ENCODE results near the gene ANKS1B. TPM values are rescaled to one million over a fixed set of nuclear protein-coding genes. Genes with fewer than 3 reads are reported as not detected.

Gene ANKS1B
- total RNA-seq, 4 donors from 2014 or later = 14.0 to 38.4 (median 28.6) TPM

DNA sequence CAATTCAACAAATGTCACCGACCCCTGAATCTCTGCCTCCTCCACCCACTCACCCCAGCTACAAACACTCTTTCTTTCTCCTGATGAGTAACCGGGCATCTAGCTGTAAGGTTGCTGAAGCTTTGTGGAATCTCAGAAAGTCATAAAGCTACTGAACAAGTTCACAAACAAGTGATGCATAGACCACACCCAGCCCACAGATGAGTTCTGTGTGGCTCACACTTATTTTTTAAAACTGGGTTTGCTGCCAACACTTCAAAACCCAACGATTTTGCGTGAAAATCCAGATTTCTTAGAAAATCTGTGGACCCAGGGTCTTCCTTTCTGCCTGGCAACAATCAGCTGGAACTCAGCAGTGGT is 1243.6 kb downstream of the ANKS1B start:
- no peak overlapping the region for H3K27ac ChIP-seq
- peaks cover 0 to 5% (median 0%) of the 10 kb centered on the region in 3 donors for H3K36me3 ChIP-seq
- peaks cover 0 to 4% of the 10 kb centered on the region in 2 donors for H3K27me3 ChIP-seq
- no peak for DNase-seq (ENCODE audit: low spot score in 2 of 2)
- TF ChIP-seq, protein P1, sequence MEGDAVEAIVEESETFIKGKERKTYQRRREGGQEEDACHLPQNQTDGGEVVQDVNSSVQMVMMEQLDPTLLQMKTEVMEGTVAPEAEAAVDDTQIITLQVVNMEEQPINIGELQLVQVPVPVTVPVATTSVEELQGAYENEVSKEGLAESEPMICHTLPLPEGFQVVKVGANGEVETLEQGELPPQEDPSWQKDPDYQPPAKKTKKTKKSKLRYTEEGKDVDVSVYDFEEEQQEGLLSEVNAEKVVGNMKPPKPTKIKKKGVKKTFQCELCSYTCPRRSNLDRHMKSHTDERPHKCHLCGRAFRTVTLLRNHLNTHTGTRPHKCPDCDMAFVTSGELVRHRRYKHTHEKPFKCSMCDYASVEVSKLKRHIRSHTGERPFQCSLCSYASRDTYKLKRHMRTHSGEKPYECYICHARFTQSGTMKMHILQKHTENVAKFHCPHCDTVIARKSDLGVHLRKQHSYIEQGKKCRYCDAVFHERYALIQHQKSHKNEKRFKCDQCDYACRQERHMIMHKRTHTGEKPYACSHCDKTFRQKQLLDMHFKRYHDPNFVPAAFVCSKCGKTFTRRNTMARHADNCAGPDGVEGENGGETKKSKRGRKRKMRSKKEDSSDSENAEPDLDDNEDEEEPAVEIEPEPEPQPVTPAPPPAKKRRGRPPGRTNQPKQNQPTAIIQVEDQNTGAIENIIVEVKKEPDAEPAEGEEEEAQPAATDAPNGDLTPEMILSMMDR (IDR thresholded peaks at IDR 0.05) = no peak
- TF ChIP-seq POLR2A (IDR thresholded peaks at IDR 0.05) (no peak), EP300 (IDR thresholded peaks at IDR 0.05) (no peak)
- 54 to 60% methylated on average over 4 of the region's 4 CpGs for WGBS, 2 donors
- no peaks in the 10 kb centered on the region for H3K9me3 ChIP-seq
- H3K4me1 ChIP-seq = peaks cover 0 to 18% (median 0%) of the 10 kb centered on the region in 4 donors
- no peak overlapping the region for H3K4me3 ChIP-seq

GRCh38 chr12:98740751-98741150 is 1244.0 kb downstream of the ANKS1B start:
- DNase-seq (ENCODE audit: low spot score in 2 of 2) = no peak
- no peaks in the 10 kb centered on the region for H3K9me3 ChIP-seq
- WGBS, 2 donors = 46 to 61% methylated on average over 1 of the region's 1 CpG
- peaks cover 0 to 9% (median 0%) of the 10 kb centered on the region in 3 donors for H3K36me3 ChIP-seq
- no peak overlapping the region for H3K27ac ChIP-seq
- H3K4me3 ChIP-seq = no peak overlapping the region
- peaks cover 0 to 14% (median 0%) of the 10 kb centered on the region in 4 donors for H3K4me1 ChIP-seq
- H3K27me3 ChIP-seq = peaks cover 0 to under 1% of the 10 kb centered on the region in 2 donors
- TF ChIP-seq, protein P1 (IDR thresholded peaks at IDR 0.05) = no peak
- TF ChIP-seq POLR2A (IDR thresholded peaks at IDR 0.05) (no peak), EP300 (IDR thresholded peaks at IDR 0.05) (no peak)

GRCh38 chr12:98738539-98738938 is 1246.2 kb downstream of the ANKS1B start:
- WGBS, 2 donors = 84 to 88% methylated on average over 2 of the region's 2 CpGs
- peaks cover 0 to 16% (median 0%) of the 10 kb centered on the region in 3 donors for H3K36me3 ChIP-seq
- DNase-seq (ENCODE audit: low spot score in 2 of 2) = no peak

GRCh38 chr12:98738002-98738401 is 1246.7 kb downstream of the ANKS1B start:
- Histone ChIP-seq H3K9me3 (no peaks in the 10 kb centered on the region), H3K27me3 (no peaks in the 10 kb centered on the region), H3K27ac (no peak overlapping the region), H3K4me3 (no peak overlapping the region), H3K4me1 (peaks cover 0 to 7% (median 0%) of the 10 kb centered on the region in 4 donors), H3K36me3 (peaks cover 0 to 21% (median 0%) of the 10 kb centered on the region in 3 donors)
- WGBS, 2 donors = 45 to 49% methylated on average over 3 of the region's 3 CpGs
- no peak for DNase-seq (ENCODE audit: low spot score in 2 of 2)
- TF ChIP-seq POLR2A (IDR thresholded peaks at IDR 0.05) = no peak
- TF ChIP-seq, protein P1 (IDR thresholded peaks at IDR 0.05) = no peak
- no peak for TF ChIP-seq EP300 (IDR thresholded peaks at IDR 0.05)

More at GRCh38 chr12:98738539-98738938, 1246.2 kb downstream of the ANKS1B start:
- H3K4me3 ChIP-seq = no peak overlapping the region
- H3K27ac ChIP-seq = no peak overlapping the region
- H3K27me3 ChIP-seq = no peaks in the 10 kb centered on the region
- no peak for TF ChIP-seq EP300 (IDR thresholded peaks at IDR 0.05)
- TF ChIP-seq POLR2A (IDR thresholded peaks at IDR 0.05) = no peak
- TF ChIP-seq, protein P1 (IDR thresholded peaks at IDR 0.05) = no peak
- H3K9me3 ChIP-seq = no peaks in the 10 kb centered on the region
- H3K4me1 ChIP-seq = peaks cover 0 to 7% (median 0%) of the 10 kb centered on the region in 4 donors

DNA sequence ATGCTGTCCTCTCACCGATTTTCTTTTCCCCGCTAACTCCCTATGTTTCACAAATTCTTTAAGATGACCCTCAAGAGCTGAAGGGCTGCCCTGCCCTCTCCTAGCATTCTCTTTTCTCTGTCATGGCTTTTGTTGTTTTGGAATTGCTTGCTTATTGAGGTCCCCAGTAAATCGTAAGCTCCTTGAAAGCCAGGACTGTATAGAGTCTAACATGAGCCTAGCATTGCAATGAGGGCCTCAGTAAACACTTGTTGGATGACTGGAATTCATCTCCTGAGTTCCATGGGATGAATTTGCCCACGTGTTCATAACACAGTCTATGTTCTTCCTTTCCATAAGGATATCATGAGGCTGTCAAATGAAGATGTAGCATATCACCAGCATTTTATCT is 1247.4 kb downstream of the ANKS1B start:
- no peak for DNase-seq (ENCODE audit: low spot score in 2 of 2)
- no peaks in the 10 kb centered on the region for H3K9me3 ChIP-seq
- peaks cover 0 to 7% (median 0%) of the 10 kb centered on the region in 4 donors for H3K4me1 ChIP-seq
- H3K36me3 ChIP-seq = peaks cover 0 to 27% (median 0%) of the 10 kb centered on the region in 3 donors
- TF ChIP-seq EP300 (IDR thresholded peaks at IDR 0.05) (no peak), POLR2A (IDR thresholded peaks at IDR 0.05) (no peak)
- TF ChIP-seq, protein P1 (IDR thresholded peaks at IDR 0.05) = no peak
- H3K27me3 ChIP-seq = no peaks in the 10 kb centered on the region
- 46 to 51% methylated on average over 4 of the region's 4 CpGs for WGBS, 2 donors
- H3K27ac ChIP-seq = no peak overlapping the region
- H3K4me3 ChIP-seq = no peak overlapping the region
